Bladder microvascular endothelial cell (primary cell): ENCODE data around the gene ARL14EPL. TPM values are rescaled to one million over a fixed set of nuclear protein-coding genes. Genes with fewer than 3 reads are reported as not detected.

ENCODE experiments used
- total RNA-seq: library from RNA; depleted of rRNA; stranded (reverse); fragments of >200 nt; gene quantifications from 2 replicates; pipeline ENCODE4 v1.2.3, GENCODE V29; 2014

Gene ARL14EPL
- not detected in 2 replicates for total RNA-seq

DNA sequence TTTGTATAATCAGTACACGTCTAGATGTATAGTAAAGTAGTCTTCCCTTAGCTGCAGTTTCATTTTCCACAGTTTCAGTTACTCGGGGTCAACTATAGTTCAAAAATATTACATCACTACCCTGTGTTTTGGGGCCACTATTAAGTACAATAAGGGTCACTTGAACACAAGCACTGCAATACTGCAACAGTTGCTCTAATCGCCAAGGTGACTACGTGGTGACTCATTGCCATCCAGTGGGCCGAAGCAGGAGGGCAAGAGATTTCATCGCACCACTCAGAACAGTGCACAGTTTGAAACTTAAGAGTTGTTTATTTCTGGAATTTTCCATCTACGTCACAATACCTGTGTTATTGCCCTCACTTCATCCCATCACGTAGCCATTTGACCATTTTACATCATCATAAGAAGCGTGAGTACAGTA, at the start of gene ARL14EPL:
Gene ARL14EPL, plus strand, starts transcription at position 379 of the 424 bp plus-strand sequence. CDS start 18,994 bp downstream, outside the sequence.

DNA sequence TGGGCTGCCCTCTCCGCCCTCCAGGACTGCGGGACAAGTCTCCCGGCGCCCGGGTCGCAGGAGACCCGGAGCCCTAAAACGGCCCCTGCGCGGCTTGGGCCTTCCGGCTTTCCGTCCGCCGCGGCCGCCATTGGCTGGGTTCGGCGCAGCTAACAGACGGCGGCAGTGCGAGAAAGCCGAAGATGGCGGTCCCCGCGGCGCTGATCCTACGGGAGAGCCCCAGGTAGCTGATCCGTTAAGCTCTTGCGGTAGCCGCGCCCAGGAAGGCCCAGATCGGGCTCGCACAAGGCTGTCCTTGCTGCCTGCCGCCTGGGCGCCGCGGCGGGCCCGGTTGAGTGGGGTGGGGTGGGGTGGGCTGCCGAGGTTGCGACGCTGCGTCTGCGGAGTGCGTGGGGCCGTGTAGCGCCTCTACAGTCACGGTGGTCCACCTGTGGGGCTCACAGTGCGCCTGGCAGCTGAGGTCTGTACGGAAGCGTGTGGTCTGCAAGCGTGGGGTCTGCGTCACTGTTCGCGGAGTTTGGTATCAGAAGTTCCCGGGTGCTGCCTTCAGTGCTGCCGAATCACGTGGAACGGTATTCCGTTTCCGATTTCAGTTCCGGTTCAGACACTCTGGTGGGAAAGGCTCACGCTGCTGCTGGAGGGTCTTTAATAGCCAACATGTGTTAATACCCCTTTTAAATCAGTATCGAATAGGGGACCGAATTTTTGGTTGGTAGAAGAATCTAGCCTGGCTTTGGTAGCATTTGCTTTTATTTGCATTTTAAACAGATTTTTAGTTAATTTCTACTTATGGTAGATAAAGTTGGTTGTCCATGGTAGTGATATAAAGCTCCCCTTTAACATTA, 52.8 kb downstream of the ARL14EPL start, which contains the start of gene COMMD10:
Gene COMMD10, plus strand, starts transcription at position 155 of the 845 bp plus-strand sequence.

Other genes with a start within 250 kb of the ARL14EPL start
- gene CDO1, start 215.8 kb upstream of the ARL14EPL start, total RNA-seq: 0.63 and 0.81 TPM in 2 replicates
- 15.5 and 40.2 TPM in 2 replicates for gene ATG12, start 190.9 kb upstream of the ARL14EPL start, total RNA-seq
- 42.4 and 55.4 TPM in 2 replicates for gene AP3S1, start 190.5 kb upstream of the ARL14EPL start, total RNA-seq
- 0.16 and 0.57 TPM in 2 replicates for gene LVRN, start 70.0 kb upstream of the ARL14EPL start, total RNA-seq
- 26.2 and 31.5 TPM in 2 replicates for gene COMMD10, start 52.6 kb downstream of the ARL14EPL start, total RNA-seq